Psoas muscle (tissue), 8 donors: ENCODE measurements around the gene RPL6. TPM values are rescaled to one million over a fixed set of nuclear protein-coding genes. Genes with fewer than 3 reads are reported as not detected.

Experiments used
- ATAC-seq, 4 donors: fragments of 200-7000 bp; cut with Tn5 transposase; one replicate each; pipeline ENCODE4 v1.9.1; 2020; ENCODE audit warnings: moderate library complexity in 3 of 4, mild to moderate bottlenecking in 2 of 4
- DNase-seq, 2 donors: peaks; one replicate each; pipeline ENCODE4 v3.0.0-alpha.2; 2020
- H3K27ac ChIP-seq: fragments of 200-600 bp; one replicate; pipeline ENCODE4 v1.8.0; 2022
- H3K27me3 ChIP-seq, 3 donors: fragments of 200-600 bp in 1 of 3; one replicate each; pipeline versions ENCODE4 v1.6.1 to v1.8.0; 2013 to 2022; ENCODE audit warnings: low read length in 2 of 3, mild to moderate bottlenecking in 2 of 3, moderate library complexity in 1 of 3; ENCODE audit not compliant: insufficient read depth in 3 of 3
- H3K36me3 ChIP-seq, 2 donors: fragments of 200-600 bp in 1 of 2; one replicate each; pipeline versions ENCODE4 v1.6.1 to v1.8.0; 2013 to 2022; ENCODE audit warnings: low read depth in 1 of 2, mild to moderate bottlenecking in 1 of 2, moderate library complexity in 1 of 2; ENCODE audit not compliant: insufficient read depth in 1 of 2
- H3K4me1 ChIP-seq: fragments of 200-600 bp; one replicate; pipeline ENCODE4 v1.8.0; 2022
- H3K4me3 ChIP-seq: fragments of 200-600 bp; one replicate; pipeline ENCODE4 v1.8.0; 2022; ENCODE audit warnings: mild to moderate bottlenecking
- H3K9me3 ChIP-seq: fragments of 200-600 bp; one replicate; pipeline ENCODE4 v1.8.0; 2022
- CTCF ChIP-seq: fragments of 200-600 bp; IDR thresholded peaks from one replicate; pipeline ENCODE4 v1.8.0; 2022; ENCODE audit warnings: antibody characterized with exemption
- WGBS, 3 donors: extraction: QIAGEN DNeasy Blood & Tissue Kit; methylation state at CpG; one replicate each; pipeline versions ENCODE4 v1.1.6 to v1.1.7; 2013; 5-methylcytosine and 5-hydroxymethylcytosine counted together
- intact Hi-C, 2 donors: fragments of 100-400 bp; cut with DNase I; formaldehyde crosslinking; loops; one replicate each; pipeline versions ENCODE4 v1.11.0 to v1.14.2; 2022
- polyA plus RNA-seq, 3 donors: library from polyadenylated mRNA; stranded (reverse); fragments of 200-250 nt; gene quantifications; one replicate each; pipeline ENCODE4 v1.2.3, GENCODE V29; 2013
- total RNA-seq, 4 donors: library from RNA; stranded (reverse); fragmentation: NEBNext Ultra II Directional in 2 of 4; extraction: Animal tissue kit (Norgen Biotek cat#: 25700) in 2 of 4; gene quantifications; one replicate each; pipeline versions ENCODE4 v1.2.1 to v1.2.4, GENCODE V29; 2021 to 2023
- donor health status: healthy with polysubstance abuse.
- donor health status: DM: no; HTN: no; CAD: no; lungs with moderate emphysema.
- donor health status: Bipolar disorder and iron deficiency.
- donor health status: healthy.
- donor health status: DM: yes; HTN: yes; CAD: no.
- donor health status: DM: no; HTN: no; CAD: no.
- donor health status: DM: no; HTN: no; CAD: no.
- donor health status: DM: yes; HTN: yes; CAD: no.

The RPL6 gene
- total and polyA plus RNA-seq, 7 donors: 743 to 1,983 (median 889) TPM

DNA sequence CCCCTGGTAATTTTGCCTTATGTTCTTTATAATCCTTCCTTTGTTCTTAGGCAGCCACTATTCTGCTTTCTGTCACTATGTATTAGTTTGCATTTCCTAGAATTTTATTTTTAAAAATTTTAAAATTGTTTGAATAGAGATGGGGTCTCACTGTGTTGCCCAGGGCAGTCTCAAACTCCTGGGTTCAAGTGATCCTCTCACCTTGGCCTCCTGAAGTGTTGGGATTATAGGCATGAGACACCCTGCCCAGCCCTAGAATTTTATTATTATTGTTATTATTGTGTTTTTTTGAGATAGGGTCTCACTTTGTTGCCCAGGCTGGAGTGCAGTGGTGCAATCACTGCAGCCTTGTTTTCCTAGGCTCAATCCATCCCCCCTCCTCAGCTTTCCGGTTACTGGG is 12.0 kb upstream of the RPL6 start:
- intact Hi-C loops: no loop called here
- Histone ChIP-seq H3K27ac (peak overlapping the region; percentile 100), H3K4me1 (peaks cover 52% of the 10 kb centered on the region), H3K4me3 (no peak overlapping the region), H3K27me3 (no peaks in the 10 kb centered on the region), H3K9me3 (no peaks in the 10 kb centered on the region), H3K36me3 (no peaks in the 10 kb centered on the region)
- DNase-seq: no peak
- no peak for ATAC-seq
- 92 to 100% (median 94%) methylated on average over 1 of the region's 1 CpG for WGBS, 3 donors
- TF ChIP-seq CTCF: no peak

DNA sequence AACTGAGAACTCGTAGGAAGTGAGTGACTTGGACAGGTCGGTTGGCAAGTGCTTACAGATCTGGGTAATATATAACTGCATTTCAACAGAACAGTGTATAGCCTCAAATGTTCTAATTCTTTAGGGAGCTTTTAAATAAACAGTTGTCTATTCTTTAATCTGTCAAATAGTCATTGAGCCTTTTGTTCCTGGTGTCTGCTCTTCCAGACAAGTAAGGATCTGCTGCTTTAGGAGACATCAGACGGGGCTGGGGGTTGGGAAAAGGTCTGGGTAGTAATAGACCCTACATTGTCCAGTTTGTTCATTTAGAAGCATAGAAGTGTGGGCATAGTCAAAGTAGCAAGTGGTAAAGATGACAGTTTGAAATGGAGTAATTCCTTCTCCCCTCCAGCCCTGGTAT is 11.3 kb upstream of the RPL6 start:
- no peak for DNase-seq
- WGBS, 3 donors: 60 to 93% (median 64%) methylated on average over 3 of the region's 3 CpGs
- intact Hi-C loops: no loop called here

GRCh38 chr12:112419297-112420133 is 10.1 kb upstream of the RPL6 start:
- Histone ChIP-seq H3K27ac (peak overlapping the region; percentile 100), H3K4me3 (peak overlapping the region; percentile 99), H3K9me3 (no peaks in the 10 kb centered on the region), H3K4me1 (peaks cover 51% of the 10 kb centered on the region), H3K36me3 (no peaks in the 10 kb centered on the region), H3K27me3 (no peaks in the 10 kb centered on the region)
- peak; percentile 86 to 88 (median 88) for ATAC-seq
- DNase-seq: peak; percentile 79 to 89
- WGBS, 3 donors: 4 to 6% (median 4%) methylated on average over 26 to 31 of the region's 31 CpGs
- intact Hi-C loops: no loop called here
- TF ChIP-seq CTCF: no peak

More for the DNA sequence above, 11.3 kb upstream of the RPL6 start:
- no peak for TF ChIP-seq CTCF
- Histone ChIP-seq H3K27ac (peak overlapping the region; percentile 100), H3K36me3 (no peaks in the 10 kb centered on the region), H3K4me3 (peak overlapping the region; percentile 99), H3K9me3 (no peaks in the 10 kb centered on the region), H3K27me3 (no peaks in the 10 kb centered on the region), H3K4me1 (peaks cover 52% of the 10 kb centered on the region)
- no peak for ATAC-seq

- Histone ChIP-seq H3K27ac (peak within 1 kb of the TSS; percentile 100), H3K4me1 (peaks cover 46% of the 10 kb centered on the region), H3K27me3 (no peaks in the 10 kb centered on the region), H3K9me3 (no peaks in the 10 kb centered on the region), H3K36me3 (no peaks in the 10 kb centered on the region), H3K4me3 (peak within 1 kb of the TSS; percentile 99)
- intact Hi-C loops: no loop called here
- TF ChIP-seq CTCF: peak; percentile 56
- WGBS, 3 donors: 0 to 1% (median 0%) methylated on average over 39 to 89 of the region's 89 CpGs
- ATAC-seq (peak; percentile 88 to 90 (median 88)), DNase-seq (peak; percentile 91 to 94)
Observed at GRCh38 chr12:112418608-112419296, 9.3 kb upstream of the RPL6 start, which contains the start of gene PTPN11. PTPN11 (plus strand) TSS chr12:112418947; CDS start chr12:112419112, 165 bp downstream.
